ENCODE results near the gene DNM1L. TPM values are rescaled to one million over a fixed set of nuclear protein-coding genes. Genes with fewer than 3 reads are reported as not detected.
A peak's percentile ranks its signal among the peaks of the same experiment; 100 is the strongest.

DNM1L gene
- total and polyA plus RNA-seq, 12 donors: 32.3 to 81.5 (median 57.3) TPM

DNA sequence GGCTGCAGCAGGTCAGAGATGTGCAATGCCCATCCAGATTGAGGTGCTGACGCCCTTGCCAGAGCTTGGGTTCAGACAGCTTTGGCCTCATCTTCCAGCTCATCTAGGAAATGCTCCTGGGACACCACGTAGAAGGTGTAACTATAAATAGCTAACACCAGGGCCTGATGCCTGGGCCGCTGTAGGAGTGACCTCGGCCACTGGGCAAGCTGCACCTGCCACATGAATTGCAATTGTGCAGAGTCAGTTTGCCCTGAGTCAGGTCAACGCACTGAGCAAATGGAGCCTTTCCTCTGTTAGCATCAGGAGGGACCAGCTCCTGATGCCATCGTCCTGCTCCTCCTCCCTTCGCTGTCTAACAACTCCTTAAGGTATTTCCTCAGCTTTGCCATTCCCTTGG lies 17.4 kb upstream of the DNM1L start:
- TF ChIP-seq, protein P1, sequence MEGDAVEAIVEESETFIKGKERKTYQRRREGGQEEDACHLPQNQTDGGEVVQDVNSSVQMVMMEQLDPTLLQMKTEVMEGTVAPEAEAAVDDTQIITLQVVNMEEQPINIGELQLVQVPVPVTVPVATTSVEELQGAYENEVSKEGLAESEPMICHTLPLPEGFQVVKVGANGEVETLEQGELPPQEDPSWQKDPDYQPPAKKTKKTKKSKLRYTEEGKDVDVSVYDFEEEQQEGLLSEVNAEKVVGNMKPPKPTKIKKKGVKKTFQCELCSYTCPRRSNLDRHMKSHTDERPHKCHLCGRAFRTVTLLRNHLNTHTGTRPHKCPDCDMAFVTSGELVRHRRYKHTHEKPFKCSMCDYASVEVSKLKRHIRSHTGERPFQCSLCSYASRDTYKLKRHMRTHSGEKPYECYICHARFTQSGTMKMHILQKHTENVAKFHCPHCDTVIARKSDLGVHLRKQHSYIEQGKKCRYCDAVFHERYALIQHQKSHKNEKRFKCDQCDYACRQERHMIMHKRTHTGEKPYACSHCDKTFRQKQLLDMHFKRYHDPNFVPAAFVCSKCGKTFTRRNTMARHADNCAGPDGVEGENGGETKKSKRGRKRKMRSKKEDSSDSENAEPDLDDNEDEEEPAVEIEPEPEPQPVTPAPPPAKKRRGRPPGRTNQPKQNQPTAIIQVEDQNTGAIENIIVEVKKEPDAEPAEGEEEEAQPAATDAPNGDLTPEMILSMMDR (IDR thresholded peaks at IDR 0.05): no peak
- Histone ChIP-seq H3K4me3 (no peak overlapping the region), H3K27me3 (no peaks in the 10 kb centered on the region), H3K27ac (peak overlapping the region in 1 of 10 donors; percentile 64), H3K9me3 (no peaks in the 10 kb centered on the region), H3K4me1 (peaks cover 0 to 26% (median 11%) of the 10 kb centered on the region in 9 donors), H3K36me3 (no peaks in the 10 kb centered on the region)
- ATAC-seq (peak in 3 of 8 donors; percentile 24 to 38 (median 34)), DNase-seq (no peak)
- WGBS, 2 donors: 74 to 82% methylated on average over 7 of the region's 7 CpGs
- intact Hi-C loops (cut with DNase I): loop anchor here in 1 of 10 donors (10.0 kb wide), 1 partner anchor 207 kb away; no protein-coding TSS in a partner anchor

DNA sequence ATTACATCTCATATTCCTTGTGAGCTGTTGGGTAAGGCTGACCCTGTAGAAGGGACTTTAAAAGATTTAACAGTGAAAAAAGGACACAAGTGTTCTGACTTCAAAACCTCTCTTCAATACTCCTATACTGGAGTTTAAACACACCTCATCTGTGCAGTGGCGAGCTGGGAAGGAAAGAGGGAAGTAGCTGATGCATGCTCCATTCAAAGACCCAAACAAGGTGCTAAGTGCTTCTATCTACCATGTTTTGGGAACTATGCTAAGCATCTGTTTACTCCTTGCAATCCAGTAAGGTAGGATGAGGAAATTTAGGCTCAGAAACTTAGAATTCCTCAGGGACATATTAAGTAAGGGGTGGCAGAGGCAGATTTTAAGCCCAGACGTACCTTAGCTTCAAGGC lies 16.4 kb upstream of the DNM1L start:
- peaks cover 0 to 22% (median 10%) of the 10 kb centered on the region in 9 donors for H3K4me1 ChIP-seq
- WGBS, 2 donors: 93% methylated on average over 2 of the region's 2 CpGs
- DNase-seq (no peak), ATAC-seq (no peak)
- H3K27me3 ChIP-seq: no peaks in the 10 kb centered on the region
- H3K27ac ChIP-seq: no peak overlapping the region
- H3K9me3 ChIP-seq: no peaks in the 10 kb centered on the region
- intact Hi-C loops (cut with DNase I): loop anchor here in 1 of 10 donors (10.0 kb wide), 1 partner anchor 208 kb away; no protein-coding TSS in a partner anchor
- TF ChIP-seq, protein P1 (IDR thresholded peaks at IDR 0.05): no peak
- H3K36me3 ChIP-seq: no peaks in the 10 kb centered on the region
- H3K4me3 ChIP-seq: no peak overlapping the region

DNA sequence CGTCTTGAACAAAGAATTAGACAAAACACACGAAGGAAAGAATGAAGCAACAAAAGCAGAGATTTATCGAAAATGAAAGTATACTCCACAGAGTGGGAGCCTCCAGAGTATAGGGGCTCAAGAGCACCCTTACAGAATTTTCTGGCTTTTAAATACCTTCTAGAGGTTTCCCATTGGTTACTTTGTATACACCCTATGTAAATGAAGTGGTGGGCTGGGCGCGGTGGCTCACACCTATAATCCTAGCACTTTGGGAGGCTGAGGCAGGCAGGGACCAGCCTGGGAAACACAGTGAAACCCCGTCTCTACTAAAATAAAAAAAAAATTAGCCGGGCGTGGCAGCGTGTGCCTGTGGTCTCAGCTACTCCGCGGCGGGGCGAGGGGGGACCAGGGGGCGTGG lies 13.1 kb upstream of the DNM1L start:
- H3K4me1 ChIP-seq: peaks cover 0 to 5% (median 0%) of the 10 kb centered on the region in 9 donors
- intact Hi-C loops (cut with DNase I): loop anchor here in 2 of 10 donors (5.0 to 10.0 kb wide), 2 partner anchors 211 to 294 kb away; no protein-coding TSS in a partner anchor
- no peaks in the 10 kb centered on the region for H3K36me3 ChIP-seq
- peak overlapping the region in 2 of 10 donors; percentile 16 to 24 for H3K4me3 ChIP-seq
- ATAC-seq: no peak
- H3K27ac ChIP-seq: no peak overlapping the region
- H3K9me3 ChIP-seq: peaks cover 0 to 16% (median 0%) of the 10 kb centered on the region in 11 donors
- DNase-seq: no peak
- H3K27me3 ChIP-seq: no peaks in the 10 kb centered on the region
- WGBS, 2 donors: 90 to 92% methylated on average over 14 of the region's 14 CpGs
- TF ChIP-seq, protein P1 (IDR thresholded peaks at IDR 0.05): no peak

DNA sequence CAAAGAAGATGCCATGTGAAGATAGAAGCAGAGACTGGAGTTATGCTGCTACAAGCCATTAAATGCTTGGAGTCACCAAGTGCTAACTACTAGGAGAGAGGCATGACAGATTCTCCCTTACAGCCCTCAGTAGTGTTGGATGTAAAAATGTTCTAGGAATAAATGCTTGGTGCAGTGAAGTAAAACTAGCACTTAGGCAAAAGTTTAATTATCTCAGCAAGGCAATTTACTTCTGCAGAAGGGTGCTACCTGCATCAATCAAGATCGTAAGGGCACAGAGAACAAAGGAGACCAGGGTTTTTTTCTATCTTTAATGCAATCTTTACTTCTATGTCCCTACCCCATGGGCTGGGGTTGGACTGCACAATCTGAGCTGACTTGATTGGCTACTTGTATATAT lies 9.5 kb upstream of the DNM1L start:
- Histone ChIP-seq H3K36me3 (no peaks in the 10 kb centered on the region), H3K9me3 (peaks cover 0 to 16% (median 0%) of the 10 kb centered on the region in 11 donors), H3K4me1 (peaks cover 0 to 12% (median 0%) of the 10 kb centered on the region in 9 donors), H3K27me3 (no peaks in the 10 kb centered on the region), H3K27ac (no peak overlapping the region), H3K4me3 (no peak overlapping the region)
- intact Hi-C loops (cut with DNase I): loop anchor here in 2 of 10 donors (5.0 to 10.0 kb wide), 2 partner anchors 215 to 297 kb away; no protein-coding TSS in a partner anchor
- TF ChIP-seq, protein P1 (IDR thresholded peaks at IDR 0.05): no peak
- 97 to 100% methylated on average over 1 of the region's 1 CpG for WGBS, 2 donors
- ATAC-seq (no peak), DNase-seq (no peak)

All from heart right ventricle (tissue), 16 donors.